Sigmoid colon (tissue), 7 donors: ENCODE data around the gene FKBP10. TPM values are rescaled to one million over a fixed set of nuclear protein-coding genes. Genes with fewer than 3 reads are reported as not detected.

ENCODE experiments used
- DNase-seq: peaks from one replicate; pipeline ENCODE4 v3.0.0-alpha.2; 2019
- H3K27ac ChIP-seq, 4 donors: fragments of 200-600 bp; sonication (generic); one replicate each; pipeline ENCODE4 v1.5.1; 2016 to 2019; ENCODE audit warnings: mild to moderate bottlenecking in 1 of 4
- H3K27me3 ChIP-seq, 3 donors: fragments of 200-600 bp; sonication (generic); one replicate each; pipeline ENCODE4 v1.5.1; 2019; ENCODE audit warnings: mild to moderate bottlenecking in 1 of 3
- H3K36me3 ChIP-seq, 4 donors: fragments of 200-600 bp; sonication (generic); one replicate each; pipeline ENCODE4 v1.5.1; 2016 to 2019
- H3K4me1 ChIP-seq, 4 donors: fragments of 200-600 bp; sonication (generic); one replicate each; pipeline ENCODE4 v1.5.1; 2017 to 2019
- H3K4me3 ChIP-seq, 4 donors: fragments of 200-600 bp; sonication (generic); one replicate each; pipeline ENCODE4 v1.5.1; 2017 to 2019; ENCODE audit warnings: mild to moderate bottlenecking in 2 of 4, moderate library complexity in 1 of 4
- H3K9me3 ChIP-seq, 4 donors: fragments of 200-600 bp in 3 of 4; sonication (generic) in 3 of 4; one replicate each; pipeline versions ENCODE4 v1.5.1 to v1.6.1; 2013 to 2019
- EP300 ChIP-seq, 4 donors: sonication (generic); formaldehyde crosslinking; IDR thresholded peaks; one replicate each; pipeline ENCODE4 v1.6.1; 2017; ENCODE audit warnings: antibody characterized with exemption in 4 of 4
- POLR2A ChIP-seq, 2 donors: fragments of 450-650 bp; IDR thresholded peaks; one replicate each; pipeline ENCODE4 v1.6.1; 2016; ENCODE audit warnings: antibody characterized with exemption in 2 of 2, mild to moderate bottlenecking in 2 of 2, moderate library complexity in 2 of 2
- POLR2AphosphoS5 ChIP-seq, 4 donors: sonication (generic); formaldehyde crosslinking; IDR thresholded peaks; one replicate each; pipeline ENCODE4 v1.6.1; 2017; ENCODE audit warnings: antibody characterized with exemption in 4 of 4
- WGBS, 2 donors: extraction: QIAGEN DNeasy Blood & Tissue Kit; methylation state at CpG; one replicate each; pipeline ENCODE4 v1.1.7; 2013; 5-methylcytosine and 5-hydroxymethylcytosine counted together
- intact Hi-C: fragments of 100-400 bp; cut with DNase I; formaldehyde crosslinking; loops from one replicate; pipeline ENCODE4 v1.15.1; 2023
- polyA plus RNA-seq, 3 donors: library from polyadenylated mRNA; stranded (reverse); fragments of 200-250 nt; gene quantifications; one replicate each; pipeline ENCODE4 v1.2.3, GENCODE V29; 2013
- total RNA-seq, 4 donors: library from RNA; depleted of rRNA; stranded (reverse); fragments of >200 nt; gene quantifications; one replicate each; pipeline ENCODE4 v1.1.0, GENCODE V29; 2016
- TF ChIP-seq, protein P1 (sequence below), 4 experiments: fragments of 450-650 bp in 3 of 4; fragments of 200-600 bp in 1 of 4; IDR thresholded peaks; one replicate each; pipeline ENCODE4 v1.5.1; 2016 to 2019; ENCODE audit warnings: antibody characterized with exemption in 4 of 4, mild to moderate bottlenecking in 3 of 4, moderate library complexity in 2 of 4
- donor health status: healthy with polysubstance abuse.
- donor health status: Bipolar disorder and iron deficiency.
- donor health status: healthy.

Gene FKBP10
- total and polyA plus RNA-seq, 7 donors: 5.5 to 71.2 (median 34.2) TPM

GRCh38 chr17:41786227-41787020 lies 26.4 kb upstream of the FKBP10 start, which contains the start of gene JUP:
JUP (minus strand) TSS chr17:41786711; CDS start chr17:41771854, 14,857 bp downstream.
- Histone ChIP-seq H3K27me3 (peaks cover 15 to 37% (median 18%) of the 10 kb centered on the region in 3 donors), H3K4me1 (peaks cover 0 to 38% (median 18%) of the 10 kb centered on the region in 4 donors)
- 1% methylated on average over 79 of the region's 79 CpGs for WGBS, 2 donors

GRCh38 chr17:41787021-41787418 lies 25.8 kb upstream of the FKBP10 start:
- no peak overlapping the region for H3K4me3 ChIP-seq
- no peak for DNase-seq
- 14 to 39% methylated on average over 4 of the region's 4 CpGs for WGBS, 2 donors

More at GRCh38 chr17:41786227-41787020, 26.4 kb upstream of the FKBP10 start, which contains the start of gene JUP:
- Histone ChIP-seq H3K36me3 (no peaks in the 10 kb centered on the region), H3K9me3 (no peaks in the 10 kb centered on the region), H3K27ac (peak within 1 kb of the TSS; percentile 64 to 78 (median 74)), H3K4me3 (peak within 1 kb of the TSS; percentile 45 to 64 (median 58))
- TF ChIP-seq, protein P1, sequence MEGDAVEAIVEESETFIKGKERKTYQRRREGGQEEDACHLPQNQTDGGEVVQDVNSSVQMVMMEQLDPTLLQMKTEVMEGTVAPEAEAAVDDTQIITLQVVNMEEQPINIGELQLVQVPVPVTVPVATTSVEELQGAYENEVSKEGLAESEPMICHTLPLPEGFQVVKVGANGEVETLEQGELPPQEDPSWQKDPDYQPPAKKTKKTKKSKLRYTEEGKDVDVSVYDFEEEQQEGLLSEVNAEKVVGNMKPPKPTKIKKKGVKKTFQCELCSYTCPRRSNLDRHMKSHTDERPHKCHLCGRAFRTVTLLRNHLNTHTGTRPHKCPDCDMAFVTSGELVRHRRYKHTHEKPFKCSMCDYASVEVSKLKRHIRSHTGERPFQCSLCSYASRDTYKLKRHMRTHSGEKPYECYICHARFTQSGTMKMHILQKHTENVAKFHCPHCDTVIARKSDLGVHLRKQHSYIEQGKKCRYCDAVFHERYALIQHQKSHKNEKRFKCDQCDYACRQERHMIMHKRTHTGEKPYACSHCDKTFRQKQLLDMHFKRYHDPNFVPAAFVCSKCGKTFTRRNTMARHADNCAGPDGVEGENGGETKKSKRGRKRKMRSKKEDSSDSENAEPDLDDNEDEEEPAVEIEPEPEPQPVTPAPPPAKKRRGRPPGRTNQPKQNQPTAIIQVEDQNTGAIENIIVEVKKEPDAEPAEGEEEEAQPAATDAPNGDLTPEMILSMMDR (IDR thresholded peaks at IDR 0.05): peak in 3 of 4 experiments; percentile 15 to 40 (median 18)
- TF ChIP-seq POLR2A (IDR thresholded peaks at IDR 0.05) (peak; percentile 73 to 89), EP300 (IDR thresholded peaks at IDR 0.05) (no peak), POLR2AphosphoS5 (IDR thresholded peaks at IDR 0.05) (peak; percentile 66 to 93 (median 92))
- intact Hi-C loops: no loop called here
- DNase-seq: peak; percentile 99

GRCh38 chr17:41792845-41793783 lies 19.7 kb upstream of the FKBP10 start:
- no peak for TF ChIP-seq EP300 (IDR thresholded peaks at IDR 0.05)
- TF ChIP-seq, protein P1 (IDR thresholded peaks at IDR 0.05): no peak
- no peak for TF ChIP-seq POLR2AphosphoS5 (IDR thresholded peaks at IDR 0.05)
- TF ChIP-seq POLR2A (IDR thresholded peaks at IDR 0.05): no peak
- WGBS, 2 donors: 7 to 36% methylated on average over 22 of the region's 22 CpGs

More at GRCh38 chr17:41787021-41787418, 25.8 kb upstream of the FKBP10 start:
- peaks cover 15 to 37% (median 18%) of the 10 kb centered on the region in 3 donors for H3K27me3 ChIP-seq
- intact Hi-C loops: no loop called here
- H3K27ac ChIP-seq: peak overlapping the region in 1 of 4 donors; percentile 32
- H3K4me1 ChIP-seq: peaks cover 0 to 37% (median 19%) of the 10 kb centered on the region in 4 donors
- H3K36me3 ChIP-seq: no peaks in the 10 kb centered on the region
- peak in 1 of 4 donors; percentile 8 for TF ChIP-seq POLR2AphosphoS5 (IDR thresholded peaks at IDR 0.05)
- TF ChIP-seq, protein P1 (IDR thresholded peaks at IDR 0.05): no peak
- TF ChIP-seq EP300 (IDR thresholded peaks at IDR 0.05): no peak
- peak in 1 of 2 donors; percentile 76 for TF ChIP-seq POLR2A (IDR thresholded peaks at IDR 0.05)
- no peaks in the 10 kb centered on the region for H3K9me3 ChIP-seq

DNA sequence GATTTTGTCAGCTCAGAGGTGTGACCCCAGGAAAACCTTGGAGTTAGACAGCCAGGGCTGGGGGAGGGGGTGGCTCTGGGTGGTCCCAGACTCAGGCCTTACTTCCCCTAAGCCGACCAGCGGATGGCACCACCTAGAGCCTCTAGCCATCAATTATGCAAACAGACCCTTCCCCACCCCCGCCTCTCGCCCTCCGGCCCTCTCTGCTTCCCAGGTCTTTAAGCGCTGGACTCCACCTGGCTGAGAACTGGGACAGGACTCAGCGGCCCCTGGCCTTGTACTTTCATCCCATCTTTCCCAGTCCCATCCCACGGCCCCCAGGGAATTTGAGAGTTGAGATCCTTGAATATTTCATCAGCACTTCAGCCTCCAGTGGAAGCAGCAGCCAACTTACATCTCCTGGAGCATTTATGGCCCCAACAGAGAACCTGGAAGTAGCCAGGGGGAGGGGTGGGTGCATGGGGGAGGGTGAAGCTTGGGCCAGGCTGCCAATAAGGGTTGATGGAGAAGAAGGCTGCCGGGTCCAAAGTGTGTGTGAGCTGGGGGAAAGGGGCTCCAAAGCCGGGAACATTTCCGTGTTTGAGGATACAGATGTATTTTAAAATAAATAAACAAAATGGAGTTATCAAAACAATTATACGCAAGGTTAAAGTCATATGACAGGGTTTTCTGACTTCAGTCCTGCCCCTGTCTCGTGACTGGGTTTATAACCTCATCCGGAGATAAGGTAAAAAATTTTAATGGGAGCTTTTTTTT lies 18.8 kb upstream of the FKBP10 start:
- TF ChIP-seq, protein P1 (IDR thresholded peaks at IDR 0.05): no peak
- no peak for TF ChIP-seq POLR2AphosphoS5 (IDR thresholded peaks at IDR 0.05)
- TF ChIP-seq POLR2A (IDR thresholded peaks at IDR 0.05): no peak
- no peak for TF ChIP-seq EP300 (IDR thresholded peaks at IDR 0.05)
- no peaks in the 10 kb centered on the region for H3K9me3 ChIP-seq
- no peaks in the 10 kb centered on the region for H3K27me3 ChIP-seq
- intact Hi-C loops: no loop called here
- no peak for DNase-seq
- peaks cover 0 to 18% (median 11%) of the 10 kb centered on the region in 4 donors for H3K4me1 ChIP-seq
- WGBS, 2 donors: 18 to 62% methylated on average over 14 of the region's 14 CpGs
- no peaks in the 10 kb centered on the region for H3K36me3 ChIP-seq
- peak overlapping the region in 3 of 4 donors; percentile 8 to 40 (median 22) for H3K27ac ChIP-seq
- no peak overlapping the region for H3K4me3 ChIP-seq

More at GRCh38 chr17:41792845-41793783, 19.7 kb upstream of the FKBP10 start:
- no peak for DNase-seq
- Histone ChIP-seq H3K27me3 (no peaks in the 10 kb centered on the region), H3K4me3 (no peak overlapping the region), H3K36me3 (no peaks in the 10 kb centered on the region), H3K27ac (peak overlapping the region; percentile 1 to 40 (median 15)), H3K9me3 (no peaks in the 10 kb centered on the region), H3K4me1 (peaks cover 0 to 18% (median 11%) of the 10 kb centered on the region in 4 donors)
- intact Hi-C loops: no loop called here
